ENCODE measurements around the gene RRAS2.

RRAS2 gene

GRCh38 chr11:14330881-14331280 lies 28.1 kb downstream of the RRAS2 start:
- TF ChIP-seq CTCF (IDR thresholded peaks at IDR 0.05; ENCODE audit: borderline replicate concordance, insufficient read depth, low read depth, low read length): no peak
- H3K4me3 ChIP-seq (ENCODE audit: low read depth, low read length): no peak overlapping the region

- TF ChIP-seq CTCF (IDR thresholded peaks at IDR 0.05; ENCODE audit: borderline replicate concordance, insufficient read depth, low read depth, low read length): no peak
- H3K4me3 ChIP-seq (ENCODE audit: low read depth, low read length): no peak overlapping the region
These were observed 29.3 kb downstream of the RRAS2 start for GRCh38 chr11:14329702-14330101.

GRCh38 chr11:14327116-14327515 lies 31.9 kb downstream of the RRAS2 start:
- H3K4me3 ChIP-seq (ENCODE audit: low read depth, low read length): no peak overlapping the region
- no peak for TF ChIP-seq CTCF (IDR thresholded peaks at IDR 0.05; ENCODE audit: borderline replicate concordance, insufficient read depth, low read depth, low read length)

GRCh38 chr11:14323118-14323676 lies 35.8 kb downstream of the RRAS2 start:
- TF ChIP-seq CTCF (IDR thresholded peaks at IDR 0.05; ENCODE audit: borderline replicate concordance, insufficient read depth, low read depth, low read length): no peak
- H3K4me3 ChIP-seq (ENCODE audit: low read depth, low read length): peak overlapping the region; percentile 16

- no peak overlapping the region for H3K4me3 ChIP-seq (ENCODE audit: low read depth, low read length)
- no peak for TF ChIP-seq CTCF (IDR thresholded peaks at IDR 0.05; ENCODE audit: borderline replicate concordance, insufficient read depth, low read depth, low read length)
These were observed 36.5 kb downstream of the RRAS2 start for GRCh38 chr11:14322510-14322909.

- TF ChIP-seq CTCF (IDR thresholded peaks at IDR 0.05; ENCODE audit: borderline replicate concordance, insufficient read depth, low read depth, low read length): no peak
- no peak overlapping the region for H3K4me3 ChIP-seq (ENCODE audit: low read depth, low read length)
These were observed 39.0 kb downstream of the RRAS2 start for GRCh38 chr11:14320020-14320419.

GRCh38 chr11:14318581-14318981 lies 40.4 kb downstream of the RRAS2 start:
- no peak for TF ChIP-seq CTCF (IDR thresholded peaks at IDR 0.05; ENCODE audit: borderline replicate concordance, insufficient read depth, low read depth, low read length)
- no peak overlapping the region for H3K4me3 ChIP-seq (ENCODE audit: low read depth, low read length)

Measured in GM12875 (cell line).